Measurements from ENCODE around the gene LRPAP1. TPM values are rescaled to one million over a fixed set of nuclear protein-coding genes. Genes with fewer than 3 reads are reported as not detected.

LRPAP1 gene
- total and polyA plus RNA-seq, 2 donors (not counting 1 experiment from before 2014, with no cell fraction given): 64.6 to 86.8 TPM

DNA sequence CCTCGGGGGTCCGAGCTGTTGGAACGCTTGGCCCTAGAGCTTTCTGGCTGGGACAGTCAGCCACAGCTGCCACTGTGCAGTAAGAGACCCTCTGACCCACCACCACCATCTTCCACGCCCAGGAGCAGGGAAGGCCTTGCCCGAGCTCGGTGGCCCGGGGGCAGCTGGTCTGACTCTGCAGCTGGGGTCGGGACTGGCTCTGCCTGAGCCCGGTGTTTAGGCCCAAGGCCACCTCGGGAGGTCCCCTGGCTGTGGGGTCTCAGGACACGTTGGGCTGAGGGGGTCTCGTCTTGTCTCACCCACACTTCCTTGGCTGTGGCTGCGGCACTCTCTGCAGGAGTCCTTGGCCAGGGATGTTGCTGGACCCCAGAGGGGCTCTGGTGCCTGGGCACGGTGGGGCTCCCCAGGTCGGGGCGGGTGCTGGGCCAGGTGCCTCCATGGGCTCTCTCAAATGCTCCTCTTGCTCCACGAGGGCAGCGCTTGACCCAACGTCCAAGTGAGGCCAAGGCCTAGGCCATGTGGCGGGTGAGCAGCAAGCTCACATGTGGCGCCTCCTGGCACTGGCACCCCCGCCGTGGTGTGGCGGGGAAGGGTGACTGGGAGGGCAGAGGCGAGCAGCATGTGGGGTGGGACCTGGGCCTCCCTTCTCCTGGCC is 46.2 kb downstream of the LRPAP1 start:
- peak overlapping the region; percentile 63 for H3K9ac ChIP-seq (ENCODE audit: low read length)
- peak overlapping the region; percentile 94 for H3K4me2 ChIP-seq (replicated peaks; ENCODE audit: low read depth, low read length, poor library complexity, severe bottlenecking)
- peaks cover 0 to 4% (median 0%) of the 10 kb centered on the region in 4 experiments for H3K27me3 ChIP-seq (replicated peaks in 1 of 4; ENCODE audit: control extremely low read depth in 1 of 4, control insufficient read depth in 3 of 4, insufficient read depth in 4 of 4, low read length in 3 of 4)
- peaks cover 3% of the 10 kb centered on the region for H3K79me2 ChIP-seq (ENCODE audit: control insufficient read depth, insufficient read depth, low read length)
- CTCF ChIA-PET: interaction anchor here (3.5 kb wide), 1 partner anchor 140 kb away, joined by 16 read pairs; no protein-coding TSS in a partner anchor
- peak overlapping the region; percentile 84 for H3K27ac Mint-ChIP-seq
- H3K36me3 ChIP-seq (replicated peaks in 1 of 2; ENCODE audit: control extremely low read depth in 1 of 2, control insufficient read depth in 1 of 2, extremely low read depth in 1 of 2, insufficient read depth in 2 of 2, low read length in 1 of 2): peaks cover 0 to 5% of the 10 kb centered on the region in 2 experiments
- peak overlapping the region; percentile 87 for H3K4me3 Mint-ChIP-seq
- H4K20me1 ChIP-seq (ENCODE audit: control insufficient read depth, insufficient read depth, low read length, poor library complexity, severe bottlenecking): peaks cover 10% of the 10 kb centered on the region
- intact Hi-C loops (cut with micrococcal nuclease): loop anchor here (1.0 to 10.0 kb wide), 3 partner anchors 46 to 469 kb away; partner anchors contain the start of gene LRPAP1
- TF ChIP-seq, protein P1, sequence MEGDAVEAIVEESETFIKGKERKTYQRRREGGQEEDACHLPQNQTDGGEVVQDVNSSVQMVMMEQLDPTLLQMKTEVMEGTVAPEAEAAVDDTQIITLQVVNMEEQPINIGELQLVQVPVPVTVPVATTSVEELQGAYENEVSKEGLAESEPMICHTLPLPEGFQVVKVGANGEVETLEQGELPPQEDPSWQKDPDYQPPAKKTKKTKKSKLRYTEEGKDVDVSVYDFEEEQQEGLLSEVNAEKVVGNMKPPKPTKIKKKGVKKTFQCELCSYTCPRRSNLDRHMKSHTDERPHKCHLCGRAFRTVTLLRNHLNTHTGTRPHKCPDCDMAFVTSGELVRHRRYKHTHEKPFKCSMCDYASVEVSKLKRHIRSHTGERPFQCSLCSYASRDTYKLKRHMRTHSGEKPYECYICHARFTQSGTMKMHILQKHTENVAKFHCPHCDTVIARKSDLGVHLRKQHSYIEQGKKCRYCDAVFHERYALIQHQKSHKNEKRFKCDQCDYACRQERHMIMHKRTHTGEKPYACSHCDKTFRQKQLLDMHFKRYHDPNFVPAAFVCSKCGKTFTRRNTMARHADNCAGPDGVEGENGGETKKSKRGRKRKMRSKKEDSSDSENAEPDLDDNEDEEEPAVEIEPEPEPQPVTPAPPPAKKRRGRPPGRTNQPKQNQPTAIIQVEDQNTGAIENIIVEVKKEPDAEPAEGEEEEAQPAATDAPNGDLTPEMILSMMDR (IDR thresholded peaks at IDR 0.05): no peak
- TF ChIP-seq EZH2 (IDR thresholded peaks at IDR 0.05; ENCODE audit: borderline replicate concordance, insufficient read depth, low read depth, low read length, poor library complexity, severe bottlenecking): no peak
- no peak for ATAC-seq (ENCODE audit: low read depth)
- no peaks in the 10 kb centered on the region for H3K9me3 ChIP-seq (ENCODE audit: control extremely low read depth in 1 of 3, control insufficient read depth in 2 of 3, insufficient read depth in 1 of 3, low read length in 2 of 3)
- peak overlapping the region in 4 of 5 experiments; percentile 49 to 71 (median 56) for H3K4me3 ChIP-seq (ENCODE audit: control extremely low read depth in 1 of 5, extremely low read depth in 1 of 5, insufficient read depth in 1 of 5, low read depth in 2 of 5, low read length in 4 of 5)
- no peak overlapping the region for H2AFZ ChIP-seq (ENCODE audit: insufficient read depth, low read depth, low read length, poor library complexity, severe bottlenecking)
- H3K4me1 ChIP-seq (ENCODE audit: control insufficient read depth in 2 of 2, insufficient read depth in 2 of 2, low read length in 2 of 2): peaks cover 39 to 78% of the 10 kb centered on the region in 2 donors
- POLR2A ChIA-PET: interaction anchor here (0.6 to 1.2 kb wide), 3 partner anchors 18 to 45 kb away, joined by 3 to 6 read pairs (median 4); partner anchors contain the start of gene LRPAP1
- H3K9me3 Mint-ChIP-seq (ENCODE audit: insufficient read depth): no peaks in the 10 kb centered on the region
- peak; percentile 55 for DNase-seq
- H3K4me1 Mint-ChIP-seq: peaks cover 69% of the 10 kb centered on the region
- H3K27me3 Mint-ChIP-seq: no peaks in the 10 kb centered on the region
- WGBS (ENCODE audit: insufficient coverage): 82% methylated on average over 22 of the region's 25 CpGs
- H3K27ac ChIP-seq (ENCODE audit: low read length in 2 of 2): peak overlapping the region; percentile 42 to 87
